Kidney (tissue), 14 donors: Measurements from ENCODE around the gene WDR86. TPM values are rescaled to one million over a fixed set of nuclear protein-coding genes. Genes with fewer than 3 reads are reported as not detected.

ENCODE experiments used
- DNase-seq, 5 donors: peaks; one replicate each; pipeline ENCODE4 v3.0.0-alpha.2; 2013 to 2020
- FAIRE-seq: peaks from 2 replicates; lab custom pipeline; 2012; peaks lifted over from hg19 to GRCh38; lab: Jason Lieb, UNC
- H3K27ac ChIP-seq, 2 donors: one replicate each; pipeline ENCODE4 v1.7.0; 2013; ENCODE audit warnings: low read depth in 2 of 2, low read length in 2 of 2, inconsistent platforms in 1 of 2
- H3K27me3 ChIP-seq: one replicate; pipeline ENCODE4 v1.7.1; 2013; ENCODE audit warnings: low read length, inconsistent platforms; ENCODE audit not compliant: control insufficient read depth, insufficient read depth
- H3K36me3 ChIP-seq, 3 donors: one replicate each; pipeline versions ENCODE4 v1.7.0 to v1.7.1; 2013; ENCODE audit warnings: low read length in 3 of 3, control low read depth in 1 of 3, inconsistent platforms in 1 of 3; ENCODE audit not compliant: insufficient read depth in 3 of 3, control insufficient read depth in 2 of 3
- H3K4me1 ChIP-seq, 3 donors: one replicate each; pipeline versions ENCODE4 v1.7.0 to v1.7.1; 2013; ENCODE audit warnings: low read length in 3 of 3, inconsistent platforms in 1 of 3, low read depth in 1 of 3; ENCODE audit not compliant: control insufficient read depth in 2 of 3, insufficient read depth in 2 of 3
- H3K4me3 ChIP-seq, 3 donors: one replicate each; pipeline versions ENCODE4 v1.7.0 to v1.8.1; 2013; ENCODE audit warnings: low read length in 3 of 3, control low read depth in 1 of 3, inconsistent platforms in 1 of 3
- H3K9ac ChIP-seq, 3 donors: one replicate each; pipeline versions ENCODE4 v1.7.0 to v1.7.1; 2013; ENCODE audit warnings: low read length in 3 of 3, control low read depth in 1 of 3, inconsistent platforms in 1 of 3
- H3K9me3 ChIP-seq, 3 donors: one replicate each; pipeline versions ENCODE4 v1.7.0 to v1.7.1; 2013; ENCODE audit warnings: low read length in 3 of 3, control low read depth in 1 of 3, inconsistent platforms in 1 of 3; ENCODE audit not compliant: control insufficient read depth in 2 of 3, insufficient read depth in 1 of 3
- CTCF ChIP-seq: IDR thresholded peaks from 3 replicates; pipeline ENCODE4 v1.5.1; 2012; ENCODE audit warnings: mild to moderate bottlenecking, moderate library complexity, borderline replicate concordance; ENCODE audit not compliant: insufficient read depth; ENCODE audit errors: extremely low read depth
- intact Hi-C: fragments of 100-400 bp; cut with DNase I; formaldehyde crosslinking; loops from one replicate; pipeline ENCODE4 v1.11.1; 2022
- polyA plus RNA-seq: library from polyadenylated mRNA; stranded (reverse); fragments of 350-450 nt; fragmentation: Illumina TruSeq; extraction: RNeasy Lipid Tissue Mini Kit (QIAGEN cat#74804); gene quantifications from one replicate; pipeline ENCODE4 v1.2.3, GENCODE V29; 2014; ENCODE audit warnings: low read depth, low replicate concordance; ENCODE audit not compliant: insufficient read depth
- total RNA-seq: library from RNA; stranded (reverse); fragmentation: NEBNext Ultra II Directional; extraction: Animal tissue kit (Norgen Biotek cat#: 25700); gene quantifications from one replicate; pipeline ENCODE4 v1.2.1, GENCODE V29; 2021
- donor health status: control.
- donor health status: control.
- donor health status: control.
- donor health status: control.
- donor health status: control.
- donor health status: DM: yes; HTN: yes; CAD: no.
- donor health status: Normal renal cell carcinoma (clear cell type).

The WDR86 gene
- total and polyA plus RNA-seq, 2 donors from 2014 or later = 1.8 to 5.9 TPM

- intact Hi-C loops = no loop called here
- Histone ChIP-seq H3K9me3 (no peaks in the 10 kb centered on the region), H3K36me3 (no peaks in the 10 kb centered on the region), H3K27ac (no peak overlapping the region), H3K9ac (no peak overlapping the region), H3K4me3 (no peak overlapping the region), H3K27me3 (no peaks in the 10 kb centered on the region), H3K4me1 (no peaks in the 10 kb centered on the region)
- TF ChIP-seq CTCF = no peak
- no peak for FAIRE-seq
- DNase-seq = peak in 1 of 5 donors; percentile 31
Observed at GRCh38 chr7:151389096-151389767, 20.6 kb downstream of the WDR86 start.

GRCh38 chr7:151388430-151388829, 21.4 kb downstream of the WDR86 start:
- H3K36me3 ChIP-seq = no peaks in the 10 kb centered on the region
- DNase-seq (peak in 1 of 5 donors; percentile 45), FAIRE-seq (no peak)
- intact Hi-C loops = no loop called here
- no peaks in the 10 kb centered on the region for H3K27me3 ChIP-seq
- no peaks in the 10 kb centered on the region for H3K9me3 ChIP-seq
- no peak overlapping the region for H3K4me3 ChIP-seq
- no peak overlapping the region for H3K27ac ChIP-seq
- no peaks in the 10 kb centered on the region for H3K4me1 ChIP-seq
- TF ChIP-seq CTCF = no peak
- H3K9ac ChIP-seq = no peak overlapping the region

GRCh38 chr7:151388007-151388297, 21.9 kb downstream of the WDR86 start:
- no peaks in the 10 kb centered on the region for H3K4me1 ChIP-seq
- H3K36me3 ChIP-seq = no peaks in the 10 kb centered on the region
- no peak overlapping the region for H3K27ac ChIP-seq
- TF ChIP-seq CTCF = no peak
- H3K9ac ChIP-seq = no peak overlapping the region
- H3K27me3 ChIP-seq = no peaks in the 10 kb centered on the region
- DNase-seq (no peak), FAIRE-seq (no peak)
- H3K9me3 ChIP-seq = no peaks in the 10 kb centered on the region
- intact Hi-C loops = no loop called here
- H3K4me3 ChIP-seq = no peak overlapping the region
